Fibroblast of peridontal ligament (primary cell): ENCODE measurements around the gene MED8.

Experiments used
- DNase-seq: peaks from one replicate; pipeline ENCODE4 v3.0.0-alpha.2; 2010; ENCODE audit errors: extremely low read depth

Gene MED8

GRCh38 chr1:43358746-43359693 lies 30.6 kb downstream of the MED8 start, which contains the start of gene CDC20:
CDC20 (plus strand) TSS chr1:43358981; CDS start chr1:43359216, 235 bp downstream.
- peak; percentile 92 for DNase-seq

- peak; percentile 42 for DNase-seq
Observed at GRCh38 chr1:43358121-43358745, 31.4 kb downstream of the MED8 start.

- peak; percentile 23 for DNase-seq
Observed at GRCh38 chr1:43357251-43357650, 32.3 kb downstream of the MED8 start.

GRCh38 chr1:43354936-43355335 lies 34.7 kb downstream of the MED8 start:
- peak; percentile 41 for DNase-seq

- DNase-seq, result no peak
Observed at GRCh38 chr1:43354471-43354870, 35.1 kb downstream of the MED8 start.

GRCh38 chr1:43352881-43353280 lies 36.7 kb downstream of the MED8 start:
- DNase-seq, result no peak

GRCh38 chr1:43352351-43352705 lies 37.3 kb downstream of the MED8 start:
- DNase-seq, result no peak

- DNase-seq, result no peak
Observed at GRCh38 chr1:43351421-43352350, 37.9 kb downstream of the MED8 start.

- no peak for DNase-seq
Observed at GRCh38 chr1:43350976-43351375, 38.6 kb downstream of the MED8 start.

GRCh38 chr1:43349594-43350306 lies 39.9 kb downstream of the MED8 start:
- DNase-seq, result no peak

GRCh38 chr1:43348809-43349593 lies 40.6 kb downstream of the MED8 start:
- no peak for DNase-seq

- no peak for DNase-seq
Observed at GRCh38 chr1:43348343-43348808, 41.2 kb downstream of the MED8 start.

GRCh38 chr1:43346636-43347035 lies 43.0 kb downstream of the MED8 start:
- DNase-seq, result no peak

GRCh38 chr1:43345120-43345519 lies 44.5 kb downstream of the MED8 start:
- DNase-seq, result no peak

- no peak for DNase-seq
Observed at GRCh38 chr1:43344267-43344850, 45.2 kb downstream of the MED8 start.

- DNase-seq, result no peak
Observed at GRCh38 chr1:43340559-43340958, 49.0 kb downstream of the MED8 start.

GRCh38 chr1:43339584-43340232 lies 49.9 kb downstream of the MED8 start:
- no peak for DNase-seq

GRCh38 chr1:43338001-43338400 lies 51.6 kb downstream of the MED8 start:
- DNase-seq, result no peak

- DNase-seq, result no peak
Observed at GRCh38 chr1:43337588-43337987, 52.0 kb downstream of the MED8 start, which contains the start of gene MPL. MPL (plus strand) TSS chr1:43337818; CDS start chr1:43337849, 31 bp downstream.
